IPS-20b (cell line): ENCODE data around the gene FAM219B.
"Not testable (repeated sequence)": the region's sequence is repeated elsewhere in the genome, so short reads cannot be mapped to it uniquely, and the experiment has no call there.

Experiments
- H3K27ac ChIP-seq: one replicate; pipeline ENCODE4 v1.5.1; 2013; ENCODE audit warnings: low read length
- H3K27me3 ChIP-seq: 2 replicates; pipeline ENCODE4 v1.6.1; 2013; ENCODE audit warnings: mild to moderate bottlenecking, low read length, inconsistent platforms; ENCODE audit not compliant: insufficient read depth
- H3K36me3 ChIP-seq: 2 replicates; pipeline ENCODE4 v1.6.1; 2013; ENCODE audit warnings: low read depth, mild to moderate bottlenecking, inconsistent platforms, low read length, moderate library complexity; ENCODE audit not compliant: insufficient read depth
- H3K4me1 ChIP-seq: 2 replicates; pipeline ENCODE4 v1.6.1; 2013; ENCODE audit warnings: mild to moderate bottlenecking, control low read depth, inconsistent platforms, low read length, moderate library complexity; ENCODE audit not compliant: insufficient read depth
- H3K4me3 ChIP-seq: 2 replicates; pipeline ENCODE4 v1.5.1; 2013; ENCODE audit warnings: mild to moderate bottlenecking, low read length, inconsistent platforms
- H3K9ac ChIP-seq: 2 replicates; pipeline ENCODE4 v1.6.1; 2013; ENCODE audit warnings: low read depth, mild to moderate bottlenecking, inconsistent platforms, low read length, moderate library complexity
- H3K9me3 ChIP-seq: 2 replicates; pipeline ENCODE4 v1.6.1; 2013; ENCODE audit warnings: mild to moderate bottlenecking, low read depth, low read length, inconsistent platforms; ENCODE audit not compliant: insufficient read depth

Gene FAM219B

DNA sequence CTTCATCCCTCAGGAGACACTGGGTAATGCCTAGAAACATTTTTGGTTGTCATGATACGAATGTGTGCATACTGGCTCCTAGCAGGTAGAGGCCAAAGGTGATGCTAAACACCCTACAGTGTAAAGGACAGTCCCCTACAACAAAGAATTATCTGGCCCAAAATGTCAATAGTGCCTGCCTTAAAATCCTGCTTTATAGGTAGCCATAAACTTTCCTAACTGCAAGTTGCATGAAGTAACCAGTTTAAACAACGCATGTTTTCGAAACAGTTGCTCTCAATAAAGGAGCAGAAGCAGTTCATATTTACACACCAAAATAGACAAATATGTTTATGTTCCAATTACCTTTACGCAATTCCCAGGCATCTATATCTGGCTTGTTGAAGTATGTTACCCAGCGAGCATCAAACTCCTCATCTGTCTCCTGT is 22.1 kb upstream of the FAM219B start:
- H3K9ac ChIP-seq: no peak overlapping the region
- no peaks in the 10 kb centered on the region for H3K4me1 ChIP-seq
- no peaks in the 10 kb centered on the region for H3K9me3 ChIP-seq
- H3K36me3 ChIP-seq: peaks cover 73% of the 10 kb centered on the region
- H3K27me3 ChIP-seq: no peaks in the 10 kb centered on the region
- no peak overlapping the region for H3K27ac ChIP-seq
- H3K4me3 ChIP-seq: no peak overlapping the region

DNA sequence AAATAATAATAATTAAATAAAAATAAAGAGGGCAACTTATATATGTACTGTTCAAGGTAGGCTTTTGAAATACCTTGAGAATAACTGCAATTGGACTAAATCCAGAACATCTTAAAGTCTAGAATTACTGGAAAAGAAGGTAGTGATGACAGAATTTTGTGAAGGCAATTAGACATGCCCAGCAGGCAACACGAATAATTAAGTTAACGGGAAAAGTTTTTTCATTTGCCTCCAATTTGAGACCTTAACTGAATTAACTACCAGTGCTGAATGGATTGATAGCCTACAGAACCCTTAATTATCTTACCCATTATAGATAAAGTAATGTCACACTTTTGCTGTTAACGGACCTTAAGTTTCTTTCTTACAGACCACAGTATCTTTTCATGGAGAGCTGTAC is 17.9 kb upstream of the FAM219B start:
- Histone ChIP-seq H3K27ac (no peak overlapping the region), H3K36me3 (peaks cover 89% of the 10 kb centered on the region), H3K4me3 (no peak overlapping the region), H3K27me3 (no peaks in the 10 kb centered on the region), H3K4me1 (no peaks in the 10 kb centered on the region), H3K9ac (no peak overlapping the region), H3K9me3 (no peaks in the 10 kb centered on the region)

DNA sequence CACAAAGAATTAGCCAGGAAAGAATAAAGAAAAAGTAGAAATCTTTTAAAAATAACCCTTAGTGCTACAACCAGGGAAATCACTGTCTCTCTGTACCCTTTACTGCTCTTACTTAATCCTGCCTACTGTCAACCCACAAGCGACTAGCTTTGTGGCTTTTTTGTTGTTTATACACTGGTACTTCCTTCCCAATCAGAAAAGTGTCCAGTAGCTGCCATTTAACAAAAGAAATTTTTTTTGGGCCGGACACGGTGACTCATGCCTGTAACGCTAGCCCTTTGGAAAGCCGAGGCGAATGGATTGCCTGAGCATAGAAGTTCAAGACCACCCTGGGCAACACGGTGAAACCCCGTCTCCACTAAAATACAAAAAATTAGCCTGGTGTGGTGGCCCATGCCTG is 13.8 kb upstream of the FAM219B start:
- no peak overlapping the region for H3K27ac ChIP-seq
- H3K27me3 ChIP-seq: no peaks in the 10 kb centered on the region
- no peaks in the 10 kb centered on the region for H3K4me1 ChIP-seq
- peaks cover 84% of the 10 kb centered on the region for H3K36me3 ChIP-seq
- no peaks in the 10 kb centered on the region for H3K9me3 ChIP-seq
- no peak overlapping the region for H3K4me3 ChIP-seq
- no peak overlapping the region for H3K9ac ChIP-seq

DNA sequence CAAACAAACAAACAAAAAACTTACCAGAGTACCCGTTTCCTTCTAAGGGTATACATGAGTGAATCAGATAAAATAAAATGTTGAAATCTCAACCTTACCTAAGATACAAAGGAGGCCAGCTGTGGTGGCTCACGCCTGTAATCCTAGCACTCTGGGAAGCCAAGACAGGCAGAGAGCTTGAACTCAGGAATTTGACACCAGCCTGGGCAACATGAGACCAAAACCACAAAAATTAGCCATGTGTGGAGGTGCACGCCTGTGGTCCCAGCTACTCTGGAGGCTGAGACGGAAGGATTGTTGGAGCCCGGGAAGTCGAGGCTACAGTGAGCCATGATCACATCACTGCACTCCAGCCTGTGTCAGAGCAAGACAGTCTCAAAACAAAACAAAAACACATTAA is 11.0 kb upstream of the FAM219B start:
- no peaks in the 10 kb centered on the region for H3K27me3 ChIP-seq
- no peaks in the 10 kb centered on the region for H3K9me3 ChIP-seq
- peaks cover 81% of the 10 kb centered on the region for H3K36me3 ChIP-seq
- H3K4me1 ChIP-seq: no peaks in the 10 kb centered on the region
- H3K27ac ChIP-seq: no peak overlapping the region
- no peak overlapping the region for H3K4me3 ChIP-seq
- H3K9ac ChIP-seq: no peak overlapping the region

DNA sequence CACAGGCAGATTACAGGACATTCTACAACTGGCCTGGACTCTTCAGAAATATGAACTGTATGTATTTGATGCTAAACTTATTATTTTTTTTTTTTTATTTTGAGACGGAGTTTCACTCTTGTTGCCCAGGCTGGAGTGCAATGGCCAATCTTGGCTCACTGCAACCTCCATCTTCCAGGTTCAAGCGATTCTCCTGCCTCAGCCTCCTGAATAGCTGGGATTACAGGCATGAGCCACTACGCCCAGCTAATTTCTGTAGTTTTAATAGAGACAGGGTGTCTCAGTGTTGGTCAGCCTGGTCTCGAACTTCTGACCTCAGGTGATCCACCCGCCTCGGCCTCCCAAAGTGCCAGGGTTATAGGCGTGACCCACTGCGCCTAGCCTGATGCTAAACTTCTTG is 7.1 kb upstream of the FAM219B start:
- not testable (repeated sequence) for H3K27me3 ChIP-seq, H3K4me1 ChIP-seq, H3K27ac ChIP-seq, H3K9me3 ChIP-seq, H3K9ac ChIP-seq, H3K4me3 ChIP-seq
- peaks cover 45% of the 10 kb centered on the region for H3K36me3 ChIP-seq

DNA sequence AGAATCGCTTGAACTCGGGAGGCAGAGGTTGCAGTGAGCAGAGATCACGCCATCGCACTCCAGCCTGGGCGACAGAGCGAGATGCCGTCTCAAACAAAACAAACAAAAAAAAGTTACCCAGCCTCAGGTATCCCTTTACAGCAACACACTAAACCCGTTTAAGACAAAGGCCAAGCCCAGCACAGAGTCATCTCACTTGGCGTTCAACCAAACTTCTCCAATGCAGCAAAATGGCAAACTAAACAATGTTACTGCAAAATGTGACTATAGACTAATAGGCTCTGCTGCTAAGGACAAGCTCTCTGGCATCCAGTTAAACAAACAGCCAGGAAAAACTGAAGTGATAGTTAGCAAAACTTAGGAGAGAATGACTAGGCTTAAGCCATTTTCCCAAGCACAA is 6.4 kb upstream of the FAM219B start:
- no peaks in the 10 kb centered on the region; the same call in 1 of the 2 replicates for H3K9me3 ChIP-seq
- peaks cover 37% of the 10 kb centered on the region for H3K36me3 ChIP-seq
- no peak overlapping the region for H3K9ac ChIP-seq

DNA sequence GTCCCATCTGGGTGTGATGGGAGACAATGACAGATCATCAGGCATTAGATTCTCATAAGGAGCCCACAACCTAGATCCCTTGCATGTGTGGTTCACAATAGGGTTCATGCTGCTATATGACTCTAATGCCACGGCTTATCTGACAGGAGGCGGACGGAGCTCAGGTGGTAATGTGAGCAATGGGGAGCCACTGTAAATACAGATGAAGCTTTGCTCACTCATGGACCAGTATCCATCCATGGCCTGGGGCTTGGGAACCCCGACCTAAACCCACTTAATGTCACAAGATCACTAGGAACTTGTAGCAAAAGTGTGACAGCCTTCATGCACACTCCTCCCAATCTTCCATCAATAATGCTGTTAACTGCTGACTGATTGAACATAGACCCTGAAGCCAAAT is 2.0 kb upstream of the FAM219B start:
- no peak overlapping the region for H3K4me3 ChIP-seq

More for the DNA sequence above, 6.4 kb upstream of the FAM219B start:
- Histone ChIP-seq H3K27me3 (no peaks in the 10 kb centered on the region), H3K4me1 (no peaks in the 10 kb centered on the region), H3K4me3 (no peak overlapping the region), H3K27ac (no peak overlapping the region)

DNA sequence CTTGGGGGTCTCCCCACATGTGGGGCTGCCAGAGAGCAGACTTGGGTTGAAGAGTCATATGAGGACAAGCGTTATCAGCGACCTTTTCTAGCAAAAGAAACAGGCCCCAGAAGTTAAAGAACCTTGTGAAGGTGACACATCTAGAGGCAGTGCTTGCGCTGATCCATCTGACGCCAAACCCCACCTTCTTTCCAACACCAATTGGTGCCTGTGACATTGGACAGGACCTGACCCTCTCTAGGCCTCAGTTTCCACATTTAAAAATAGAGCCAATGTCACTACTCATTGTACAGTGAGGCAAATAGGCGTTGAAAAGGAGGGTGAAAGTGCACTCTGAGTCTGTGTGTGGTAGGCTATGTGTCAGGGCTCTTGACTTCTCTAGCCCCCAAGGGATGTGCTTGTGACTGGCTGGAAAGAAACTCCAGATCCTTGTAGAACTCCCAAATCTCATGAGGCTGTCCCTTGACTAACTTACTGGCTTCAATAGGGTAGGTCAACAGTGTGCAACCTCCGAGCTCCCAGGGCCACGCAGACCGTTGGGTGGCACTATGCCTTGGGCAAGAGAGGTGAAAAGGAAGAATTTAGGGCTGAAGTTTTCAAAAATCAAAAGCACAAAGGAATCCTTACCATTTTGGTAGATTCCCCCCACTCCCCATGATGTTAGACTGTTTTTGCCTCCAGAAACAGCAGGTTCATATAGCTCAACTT is 666 bp upstream of the FAM219B start:
- H3K4me3 ChIP-seq: peak overlapping the region; percentile 97
- no peaks in the 10 kb centered on the region for H3K4me1 ChIP-seq
- peak overlapping the region; percentile 9 for H3K27ac ChIP-seq

More for the DNA sequence above, 2.0 kb upstream of the FAM219B start:
- Histone ChIP-seq H3K9me3 (no peaks in the 10 kb centered on the region; the same call in 1 of the 2 replicates), H3K36me3 (peaks cover 22% of the 10 kb centered on the region), H3K27me3 (no peaks in the 10 kb centered on the region), H3K9ac (no peak overlapping the region), H3K27ac (no peak overlapping the region), H3K4me1 (no peaks in the 10 kb centered on the region)

DNA sequence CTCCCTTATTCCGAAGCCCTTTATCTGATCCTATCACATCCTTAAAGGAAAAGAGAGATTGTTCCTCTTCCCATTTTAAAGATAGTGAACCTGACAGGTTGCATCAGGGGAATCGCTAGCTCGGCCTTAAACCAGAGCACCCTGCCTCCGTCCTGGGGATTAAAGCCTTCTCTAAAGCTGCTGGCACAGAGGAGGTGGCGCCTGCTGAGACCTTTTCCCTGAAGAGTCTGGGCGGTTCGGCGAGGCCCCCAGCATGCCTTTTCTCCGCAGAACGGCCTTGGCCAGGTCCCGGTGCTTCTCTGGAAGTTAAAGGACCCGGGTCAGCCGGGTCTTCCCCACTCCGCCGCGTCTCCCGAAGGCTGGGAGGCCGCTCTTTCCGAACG is 593 bp downstream of the FAM219B start:
- peak overlapping the region; percentile 97 for H3K4me3 ChIP-seq
- H3K27ac ChIP-seq: peak overlapping the region; percentile 75
- H3K36me3 ChIP-seq: peaks cover 38% of the 10 kb centered on the region

More for the DNA sequence above, 666 bp upstream of the FAM219B start:
- Histone ChIP-seq H3K9ac (peak overlapping the region; percentile 97), H3K27me3 (no peaks in the 10 kb centered on the region), H3K9me3 (no peaks in the 10 kb centered on the region; the same call in 1 of the 2 replicates), H3K36me3 (peaks cover 26% of the 10 kb centered on the region)

DNA sequence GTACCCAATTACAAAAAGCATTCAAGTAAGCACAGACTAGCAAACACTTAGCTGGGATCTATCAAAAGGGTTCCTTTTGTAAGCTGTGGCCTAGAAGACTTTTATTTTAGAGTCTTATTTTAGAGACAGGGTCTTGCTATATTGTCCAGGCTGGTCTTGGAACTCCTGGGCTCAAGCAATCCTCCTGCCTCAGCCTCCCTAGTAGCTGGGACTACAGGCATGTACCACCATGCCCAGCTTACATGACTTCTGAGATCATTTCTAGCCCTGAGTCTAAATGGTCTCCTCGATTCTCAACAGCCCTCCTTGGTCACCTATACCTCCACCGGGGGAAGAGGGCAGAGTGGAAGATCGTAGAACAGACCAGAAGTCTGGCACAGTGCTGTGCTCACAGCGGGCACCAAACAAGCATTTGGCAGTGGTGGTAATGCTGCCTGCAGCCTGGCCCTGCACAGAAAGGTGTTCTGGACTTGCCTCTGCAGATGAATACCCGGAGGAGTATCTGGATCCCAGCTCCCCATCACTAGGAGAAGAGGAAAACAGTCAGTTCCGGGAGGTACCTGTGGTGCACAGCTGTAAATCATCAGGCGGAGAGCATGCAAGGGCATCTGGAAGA is 2.4 kb downstream of the FAM219B start:
- Histone ChIP-seq H3K9me3 (no peaks in the 10 kb centered on the region; the same call in 1 of the 2 replicates), H3K4me3 (no peak overlapping the region), H3K9ac (no peak overlapping the region)

More for the DNA sequence above, 593 bp downstream of the FAM219B start:
- no peaks in the 10 kb centered on the region for H3K4me1 ChIP-seq
- H3K27me3 ChIP-seq: no peaks in the 10 kb centered on the region
- no peaks in the 10 kb centered on the region; the same call in 1 of the 2 replicates for H3K9me3 ChIP-seq
- peak overlapping the region; percentile 97 for H3K9ac ChIP-seq

DNA sequence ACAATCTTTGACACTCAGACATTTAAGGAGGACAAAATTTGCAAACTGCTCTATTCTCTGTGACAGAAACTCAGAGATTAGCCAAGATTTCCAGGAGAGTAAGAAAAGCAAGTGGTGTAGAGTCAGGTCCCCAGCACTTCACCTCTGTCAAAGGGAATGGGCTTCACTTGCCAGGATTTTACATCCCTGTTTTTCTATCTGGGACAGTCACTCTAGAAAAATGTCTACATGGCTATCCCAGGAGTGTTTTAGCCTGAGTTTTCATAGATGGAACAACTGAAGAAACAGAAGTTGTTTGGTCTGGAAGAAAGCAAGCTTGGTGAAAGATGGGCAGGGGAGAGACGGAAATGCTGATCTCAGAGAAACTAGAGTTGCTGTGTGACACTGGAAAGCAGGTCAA is 3.0 kb downstream of the FAM219B start:
- H3K27me3 ChIP-seq: no peaks in the 10 kb centered on the region
- H3K9me3 ChIP-seq: no peaks in the 10 kb centered on the region; the same call in 1 of the 2 replicates
- no peaks in the 10 kb centered on the region for H3K4me1 ChIP-seq
- no peak overlapping the region for H3K9ac ChIP-seq
- peaks cover 62% of the 10 kb centered on the region for H3K36me3 ChIP-seq
- no peak overlapping the region for H3K27ac ChIP-seq
- H3K4me3 ChIP-seq: no peak overlapping the region

More for the DNA sequence above, 2.4 kb downstream of the FAM219B start:
- Histone ChIP-seq H3K4me1 (no peaks in the 10 kb centered on the region), H3K36me3 (peaks cover 56% of the 10 kb centered on the region), H3K27me3 (no peaks in the 10 kb centered on the region), H3K27ac (no peak overlapping the region)
